Spleen (tissue), 11 donors: ENCODE results near the gene VASN. TPM values are rescaled to one million over a fixed set of nuclear protein-coding genes. Genes with fewer than 3 reads are reported as not detected.
"Not testable (repeated sequence)": the region's sequence is repeated elsewhere in the genome, so short reads cannot be mapped to it uniquely, and the experiment has no call there.

Source experiments
- DNase-seq: peaks from one replicate; pipeline ENCODE4 v3.0.0-alpha.2; 2020
- H3K27ac ChIP-seq, 8 donors: fragments of 200-600 bp; sonication (generic) in 7 of 8; 1 replicate in 4 of 8; 2 replicates in 4 of 8; pipeline versions ENCODE4 v1.5.0 to v1.8.0; 2016 to 2021; ENCODE audit warnings: inconsistent platforms in 4 of 8, mild to moderate bottlenecking in 4 of 8, moderate library complexity in 1 of 8
- H3K27me3 ChIP-seq, 7 donors: fragments of 200-600 bp; sonication (generic) in 6 of 7; replicated peaks in 1 of 7; 1 replicate in 4 of 7; 2 replicates in 3 of 7; pipeline versions ENCODE4 v1.5.0 to v1.8.0; 2016 to 2021; ENCODE audit warnings: inconsistent platforms in 3 of 7, mild to moderate bottlenecking in 1 of 7
- H3K36me3 ChIP-seq, 6 donors: fragments of 200-600 bp; sonication (generic) in 5 of 6; 1 replicate in 4 of 6; 2 replicates in 2 of 6; pipeline versions ENCODE4 v1.5.0 to v1.8.0; 2016 to 2021; ENCODE audit warnings: inconsistent platforms in 2 of 6
- H3K4me1 ChIP-seq, 6 donors: fragments of 200-600 bp; sonication (generic) in 5 of 6; 1 replicate in 3 of 6; 2 replicates in 3 of 6; pipeline versions ENCODE4 v1.5.0 to v1.8.0; 2016 to 2021; ENCODE audit warnings: inconsistent platforms in 3 of 6
- H3K4me3 ChIP-seq, 8 donors: fragments of 200-600 bp; sonication (generic) in 7 of 8; 1 replicate in 4 of 8; 2 replicates in 4 of 8; pipeline versions ENCODE4 v1.5.0 to v1.8.0; 2016 to 2021; ENCODE audit warnings: inconsistent platforms in 4 of 8, mild to moderate bottlenecking in 4 of 8, moderate library complexity in 2 of 8
- H3K9me3 ChIP-seq, 8 donors: fragments of 200-600 bp; sonication (generic) in 7 of 8; 1 replicate in 4 of 8; 2 replicates in 4 of 8; pipeline versions ENCODE4 v1.5.0 to v1.8.0; 2016 to 2021; ENCODE audit warnings: inconsistent platforms in 4 of 8
- POLR2A ChIP-seq, 3 donors: fragments of 450-650 bp; IDR thresholded peaks; one replicate each; pipeline ENCODE4 v1.5.1; 2017; ENCODE audit warnings: antibody characterized with exemption in 3 of 3, mild to moderate bottlenecking in 1 of 3
- POLR2AphosphoS5 ChIP-seq, 3 donors: sonication (generic); formaldehyde crosslinking; IDR thresholded peaks; one replicate each; pipeline ENCODE4 v1.5.1; 2017; ENCODE audit warnings: antibody characterized with exemption in 3 of 3
- WGBS, 5 donors: extraction: QIAGEN DNeasy Blood & Tissue Kit in 3 of 5; methylation state at CpG; one replicate each; pipeline versions ENCODE4 v1.1.5 to v1.1.7; 2013 to 2018; 5-methylcytosine and 5-hydroxymethylcytosine counted together
- intact Hi-C: fragments of 100-400 bp; cut with DNase I; formaldehyde crosslinking; loops from one replicate; pipeline ENCODE4 v1.15.0; 2023; ENCODE audit warnings: low total_unique reads
- polyA plus RNA-seq, 3 donors: library from polyadenylated mRNA; stranded (reverse); fragments of 200-250 nt; gene quantifications; one replicate each; pipeline ENCODE4 v1.2.1, GENCODE V29; 2013
- total RNA-seq, 7 donors: library from RNA; depleted of rRNA in 3 of 7; stranded (reverse); fragments of >200 nt in 3 of 7; fragmentation: NEBNext Ultra II Directional in 4 of 7; extraction: Animal tissue kit (Norgen Biotek cat#: 25700) in 4 of 7; gene quantifications; one replicate each; pipeline versions ENCODE4 v1.1.0 to v1.2.1, GENCODE V29; 2016 to 2021
- TF ChIP-seq, protein P1 (sequence below), 11 experiments: fragments of 200-600 bp in 7 of 11; fragments of 450-650 bp in 4 of 11; sonication (generic) in 4 of 11; IDR thresholded peaks in 8 of 11; conservative IDR thresholded peaks in 3 of 11; 1 replicate in 7 of 11; 2 replicates in 4 of 11; pipeline versions ENCODE4 v1.4.0 to v1.8.0; 2016 to 2021; ENCODE audit warnings: antibody characterized with exemption in 11 of 11, inconsistent platforms in 4 of 11, mild to moderate bottlenecking in 1 of 11
- donor health status: healthy with polysubstance abuse.
- donor health status: DM: no; HTN: no; CAD: no; lungs with moderate emphysema.
- donor health status: DM: no; HTN: no; CAD: no.
- donor health status: Bipolar disorder and iron deficiency.
- donor health status: healthy.
- donor health status: DM: no; HTN: no; CAD: no.
- donor health status: DM: yes; HTN: yes; CAD: no.

VASN gene
- total and polyA plus RNA-seq, 10 donors = 2.0 to 24.9 (median 11.2) TPM

DNA sequence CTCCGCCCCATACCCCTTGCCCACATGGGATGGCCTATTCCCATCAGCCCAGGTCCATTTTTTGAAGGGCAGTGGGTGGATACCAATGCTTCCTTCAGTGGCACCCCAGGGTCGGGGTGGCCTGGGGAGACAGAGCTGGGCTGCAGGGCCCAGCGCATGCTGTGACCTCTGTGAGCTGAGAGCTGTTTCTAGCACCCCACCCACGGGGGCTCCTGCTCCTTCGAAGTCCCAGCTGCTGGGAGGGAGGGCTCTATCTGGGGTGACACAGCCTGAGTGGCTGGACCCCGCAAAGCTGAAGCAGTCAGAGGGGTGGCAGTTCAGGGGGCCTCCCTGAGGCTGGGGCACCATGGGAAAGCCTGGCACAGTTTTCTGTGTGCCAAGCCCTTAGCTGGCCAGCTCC, 31.2 kb upstream of the VASN start:
- no peaks in the 10 kb centered on the region for H3K9me3 ChIP-seq
- WGBS, 5 donors = 81 to 92% (median 88%) methylated on average over 6 of the region's 6 CpGs
- no peak overlapping the region for H3K4me3 ChIP-seq
- H3K27me3 ChIP-seq = no peaks in the 10 kb centered on the region
- H3K27ac ChIP-seq = no peak overlapping the region
- peaks cover 0 to 79% (median 34%) of the 10 kb centered on the region in 6 donors for H3K36me3 ChIP-seq
- DNase-seq = no peak
- no peak for TF ChIP-seq POLR2A (IDR thresholded peaks at IDR 0.05)
- TF ChIP-seq, protein P1, sequence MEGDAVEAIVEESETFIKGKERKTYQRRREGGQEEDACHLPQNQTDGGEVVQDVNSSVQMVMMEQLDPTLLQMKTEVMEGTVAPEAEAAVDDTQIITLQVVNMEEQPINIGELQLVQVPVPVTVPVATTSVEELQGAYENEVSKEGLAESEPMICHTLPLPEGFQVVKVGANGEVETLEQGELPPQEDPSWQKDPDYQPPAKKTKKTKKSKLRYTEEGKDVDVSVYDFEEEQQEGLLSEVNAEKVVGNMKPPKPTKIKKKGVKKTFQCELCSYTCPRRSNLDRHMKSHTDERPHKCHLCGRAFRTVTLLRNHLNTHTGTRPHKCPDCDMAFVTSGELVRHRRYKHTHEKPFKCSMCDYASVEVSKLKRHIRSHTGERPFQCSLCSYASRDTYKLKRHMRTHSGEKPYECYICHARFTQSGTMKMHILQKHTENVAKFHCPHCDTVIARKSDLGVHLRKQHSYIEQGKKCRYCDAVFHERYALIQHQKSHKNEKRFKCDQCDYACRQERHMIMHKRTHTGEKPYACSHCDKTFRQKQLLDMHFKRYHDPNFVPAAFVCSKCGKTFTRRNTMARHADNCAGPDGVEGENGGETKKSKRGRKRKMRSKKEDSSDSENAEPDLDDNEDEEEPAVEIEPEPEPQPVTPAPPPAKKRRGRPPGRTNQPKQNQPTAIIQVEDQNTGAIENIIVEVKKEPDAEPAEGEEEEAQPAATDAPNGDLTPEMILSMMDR (IDR thresholded peaks at IDR 0.05 in 8 of 11, conservative IDR thresholded peaks at IDR 0.05 in 3 of 11) = no peak
- peaks cover 0 to 38% (median 20%) of the 10 kb centered on the region in 6 donors for H3K4me1 ChIP-seq
- intact Hi-C loops = no loop called here

DNA sequence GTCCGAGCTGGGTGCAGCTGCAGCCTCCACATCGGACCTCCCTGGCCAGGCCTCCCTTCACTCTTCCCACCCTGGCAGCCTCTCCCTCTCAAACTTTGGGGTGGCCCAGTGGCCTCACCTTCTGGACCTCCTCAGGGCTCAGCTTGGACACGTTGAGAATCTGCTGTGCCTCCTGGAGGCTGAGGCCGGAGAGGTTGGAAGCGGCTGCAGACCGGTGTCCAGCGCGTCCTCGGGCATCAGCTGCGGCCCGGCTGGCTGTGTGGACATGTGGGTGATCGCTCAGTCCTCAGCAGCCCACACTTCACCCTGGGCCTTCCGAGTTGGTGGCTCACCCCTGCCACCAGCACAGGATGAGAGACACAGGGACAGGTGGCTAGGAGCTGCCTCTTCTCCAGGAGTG, 30.4 kb upstream of the VASN start:
- WGBS, 5 donors = 83 to 100% (median 95%) methylated on average over 4 to 13 of the region's 13 CpGs
- TF ChIP-seq, protein P1 (IDR thresholded peaks at IDR 0.05 in 8 of 11, conservative IDR thresholded peaks at IDR 0.05 in 3 of 11) = no peak
- TF ChIP-seq POLR2AphosphoS5 (IDR thresholded peaks at IDR 0.05) = peak in 1 of 3 donors; percentile 33
- Histone ChIP-seq H3K27me3 (no peaks in the 10 kb centered on the region), H3K27ac (no peak overlapping the region), H3K4me1 (peaks cover 0 to 46% (median 24%) of the 10 kb centered on the region in 6 donors), H3K9me3 (no peaks in the 10 kb centered on the region), H3K4me3 (no peak overlapping the region), H3K36me3 (peaks cover 0 to 72% (median 34%) of the 10 kb centered on the region in 6 donors)
- intact Hi-C loops = no loop called here
- DNase-seq = no peak

DNA sequence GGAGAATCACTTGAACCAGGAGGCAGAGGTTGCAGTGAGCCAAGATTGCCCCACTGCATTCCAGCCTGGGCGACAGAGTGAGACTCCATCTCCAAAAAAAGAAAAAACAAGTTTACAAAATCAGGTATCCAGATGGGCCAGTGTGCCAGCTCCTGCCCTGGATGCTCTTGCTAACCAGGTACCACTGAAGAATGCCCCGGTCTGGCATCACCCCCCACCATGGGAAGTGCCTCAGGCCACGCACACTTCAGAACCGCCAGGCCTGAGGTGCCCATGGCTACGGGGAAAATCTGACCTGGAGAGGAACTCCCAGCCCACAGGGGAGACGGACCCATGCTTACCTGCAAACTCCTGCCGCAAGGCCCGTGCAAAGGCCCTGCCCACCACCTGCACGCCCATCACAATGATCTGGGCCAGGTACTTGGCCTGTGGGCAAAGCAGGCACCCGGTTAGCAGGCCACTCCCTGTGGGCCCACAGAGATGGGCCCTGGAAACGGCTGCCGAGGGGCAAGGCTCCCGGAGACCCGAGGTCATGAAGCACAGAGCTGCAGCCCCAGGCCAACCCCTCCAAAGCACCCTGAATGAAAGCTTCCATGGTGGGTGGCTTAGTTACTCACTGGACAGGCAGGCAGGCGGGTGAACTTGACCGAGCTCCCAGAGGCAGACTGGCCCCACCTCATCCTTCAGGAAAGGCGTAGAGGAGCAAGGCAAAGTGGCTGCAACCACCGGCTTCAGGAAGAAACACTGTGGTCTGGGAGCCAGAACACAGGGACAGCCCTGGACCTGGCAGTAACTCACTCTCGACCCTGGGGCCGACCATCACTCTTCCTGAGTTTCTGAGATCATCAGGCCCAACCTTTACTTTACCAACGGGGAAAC, 28.5 kb upstream of the VASN start:
- Histone ChIP-seq H3K36me3 (peaks cover 0 to 61% (median 27%) of the 10 kb centered on the region in 6 donors), H3K4me1 (peaks cover 0 to 65% (median 30%) of the 10 kb centered on the region in 6 donors), H3K9me3 (no peaks in the 10 kb centered on the region), H3K4me3 (no peak overlapping the region), H3K27ac (peak overlapping the region in 3 of 8 donors; percentile 11 to 30 (median 27)), H3K27me3 (no peaks in the 10 kb centered on the region)
- TF ChIP-seq POLR2AphosphoS5 (IDR thresholded peaks at IDR 0.05) (peak in 1 of 3 donors; percentile 34), POLR2A (IDR thresholded peaks at IDR 0.05) (no peak)
- DNase-seq = peak; percentile 65
- WGBS, 5 donors = 80 to 94% (median 84%) methylated on average over 13 to 21 of the region's 21 CpGs
- intact Hi-C loops = no loop called here

DNA sequence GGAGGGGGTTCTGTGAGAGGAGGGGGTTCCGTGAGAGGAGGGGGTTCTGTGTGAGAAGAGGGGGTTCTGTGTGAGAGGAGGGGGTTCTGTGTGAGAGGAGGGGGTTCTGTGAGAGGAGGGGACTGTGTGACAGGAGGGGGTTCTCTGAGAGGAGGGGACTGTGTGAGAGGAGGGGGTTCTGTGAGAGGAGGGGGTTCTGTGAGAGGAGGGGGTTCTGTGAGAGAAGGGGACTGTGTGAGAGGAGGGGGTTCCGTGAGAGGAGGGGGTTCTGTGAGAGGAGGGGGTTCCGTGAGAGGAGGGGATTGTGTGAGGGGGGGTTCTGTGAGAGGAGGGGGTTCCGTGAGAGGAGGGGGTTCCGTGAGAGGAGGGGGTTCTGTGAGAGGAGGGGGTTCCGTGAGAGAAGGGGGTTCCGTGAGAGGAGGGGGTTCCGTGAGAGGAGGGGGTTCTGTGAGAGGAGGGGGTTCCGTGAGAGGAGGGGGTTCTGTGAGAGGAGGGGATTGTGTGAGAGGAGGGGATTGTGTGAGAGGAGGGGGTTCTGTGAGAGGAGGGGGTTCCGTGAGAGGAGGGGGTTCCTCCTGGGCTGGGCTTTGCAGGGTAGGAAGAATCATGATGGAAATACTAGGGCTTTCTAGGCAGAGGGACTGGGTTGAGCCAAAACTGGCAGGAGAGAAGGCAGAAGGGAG, 27.2 kb upstream of the VASN start:
- H3K9me3 ChIP-seq, intact Hi-C loops, H3K27me3 ChIP-seq, H3K4me3 ChIP-seq, DNase-seq: not testable (repeated sequence)
- H3K36me3 ChIP-seq = peaks cover 0 to 58% (median 15%) of the 10 kb centered on the region in 6 donors
- peaks cover 0 to 72% (median 36%) of the 10 kb centered on the region in 6 donors for H3K4me1 ChIP-seq
- H3K27ac ChIP-seq = peak overlapping the region in 6 of 8 donors; percentile 66 to 94 (median 85)
- WGBS, 5 donors = 49 to 67% (median 62%) methylated on average over 7 to 10 of the region's 10 CpGs
